ENCODE results near the gene ZNF253. TPM values are rescaled to one million over a fixed set of nuclear protein-coding genes. Genes with fewer than 3 reads are reported as not detected.
"Not testable (repeated sequence)": the region's sequence is repeated elsewhere in the genome, so short reads cannot be mapped to it uniquely, and the experiment has no call there.

ZNF253 gene
- total RNA-seq, 1 experiment from 2014 or later, result 6.4 TPM

- H3K4me3 ChIP-seq (ENCODE audit: low read depth, low read length), result no peak overlapping the region
- H3K27me3 ChIP-seq (replicated peaks; ENCODE audit: control insufficient read depth, insufficient read depth, low read length), result no peaks in the 10 kb centered on the region
- ChIA-PET CTCF (no interaction called here), POLR2A (no interaction called here)
- Mint-ChIP-seq H3K4me3 (ENCODE audit: unreplicated experiment) (no peak overlapping the region), H3K36me3 (ENCODE audit: insufficient read depth, unreplicated experiment) (peaks cover 4% of the 10 kb centered on the region), H3K4me1 (ENCODE audit: low read depth, unreplicated experiment) (peaks cover 8% of the 10 kb centered on the region), H3K27ac (ENCODE audit: unreplicated experiment) (no peak overlapping the region), H3K9me3 (ENCODE audit: unreplicated experiment) (peaks cover 12% of the 10 kb centered on the region), H3K27me3 (ENCODE audit: insufficient read depth, unreplicated experiment) (no peaks in the 10 kb centered on the region)
- intact Hi-C loops (cut with micrococcal nuclease; ENCODE audit: unreplicated experiment), result loop anchor here (10.0 kb wide), 1 partner anchor 196 kb away; the partner anchor contains the start of genes ATP13A1 and ZNF101
- no peak for TF ChIP-seq CTCF (IDR thresholded peaks at IDR 0.05; ENCODE audit: insufficient read depth in 1 of 2, low read depth in 1 of 2, low read length in 1 of 2, severe bottlenecking in 1 of 2, unreplicated experiment in 1 of 2)
- no peaks in the 10 kb centered on the region for H3K4me1 ChIP-seq
- BruUV-seq (replicated peaks), result no TSS peak
- H3K36me3 ChIP-seq (ENCODE audit: control insufficient read depth, insufficient read depth, low read length), result no peaks in the 10 kb centered on the region
- DNase-seq, result no peak
- 0 out of 2 replicates have a peak, but pooled peaks cover 5% of the 10 kb centered on the region for H3K9me3 ChIP-seq
Measured at GRCh38 chr19:19860756-19861390, 4.8 kb upstream of the ZNF253 start.

DNA sequence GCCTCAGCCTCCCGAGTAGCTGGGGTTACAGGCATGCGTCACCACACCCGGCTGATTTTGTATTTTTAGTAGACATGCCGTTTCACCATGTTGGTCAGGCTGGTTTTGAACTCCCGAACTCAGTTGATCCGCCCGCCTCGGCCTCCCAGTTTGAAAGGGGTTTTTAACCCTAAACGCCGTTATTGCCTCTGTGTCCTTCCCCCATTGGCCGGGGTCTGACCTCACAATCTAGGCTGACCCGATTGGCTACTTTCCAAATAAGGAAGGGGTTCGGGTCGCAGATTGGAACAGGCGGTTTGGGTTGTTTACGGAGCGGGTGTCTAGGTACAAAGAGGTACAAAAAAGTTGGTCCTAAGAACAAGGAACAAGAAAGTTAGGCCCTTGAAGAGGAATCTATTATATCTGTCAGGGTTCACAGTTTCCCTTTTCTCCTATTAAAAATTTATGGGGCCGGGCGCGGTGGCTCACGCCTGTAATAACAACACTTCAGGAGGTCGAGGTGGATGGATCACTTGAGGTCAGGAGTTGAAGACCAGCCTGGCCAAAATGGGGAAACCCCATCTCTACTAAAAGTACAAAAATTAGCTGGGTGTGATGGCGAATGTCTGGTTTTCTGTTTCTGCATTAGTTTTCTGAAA, 1.0 kb downstream of the ZNF253 start:
- TF ChIP-seq CTCF (IDR thresholded peaks at IDR 0.05; ENCODE audit: insufficient read depth in 1 of 2, low read depth in 1 of 2, low read length in 1 of 2, severe bottlenecking in 1 of 2, unreplicated experiment in 1 of 2), result no peak
- Mint-ChIP-seq H3K27me3 (ENCODE audit: insufficient read depth, unreplicated experiment) (no peaks in the 10 kb centered on the region), H3K4me1 (ENCODE audit: low read depth, unreplicated experiment) (peaks cover 8% of the 10 kb centered on the region), H3K4me3 (ENCODE audit: unreplicated experiment) (peak overlapping the region; percentile 100), H3K27ac (ENCODE audit: unreplicated experiment) (peak overlapping the region; percentile 100), H3K36me3 (ENCODE audit: insufficient read depth, unreplicated experiment) (peaks cover 21% of the 10 kb centered on the region), H3K9me3 (ENCODE audit: unreplicated experiment) (peaks cover 12% of the 10 kb centered on the region)
- Histone ChIP-seq H3K27me3 (replicated peaks; ENCODE audit: control insufficient read depth, insufficient read depth, low read length) (no peaks in the 10 kb centered on the region), H3K9me3 (peaks cover 17% of the 10 kb centered on the region; the same call in 1 of the 2 replicates), H3K4me3 (ENCODE audit: low read depth, low read length) (peak overlapping the region; percentile 70), H3K4me1 (no peaks in the 10 kb centered on the region), H3K36me3 (ENCODE audit: control insufficient read depth, insufficient read depth, low read length) (no peaks in the 10 kb centered on the region)
- intact Hi-C loops (cut with micrococcal nuclease; ENCODE audit: unreplicated experiment), result loop anchor here (2.0 to 10.0 kb wide), 2 partner anchors 90 to 202 kb away; partner anchors contain the start of genes ATP13A1 and ZNF101
- ChIA-PET CTCF (no interaction called here), POLR2A (interaction anchor here (0.6 to 1.6 kb wide), 5 partner anchors 34 to 204 kb away, joined by 3 to 25 read pairs (median 10); partner anchors contain the start of genes ATP13A1, ZNF101 and ZNF93)
- DNase-seq, result peak in 1 of 2 experiments; percentile 11
- no TSS peak for BruUV-seq (replicated peaks)

DNA sequence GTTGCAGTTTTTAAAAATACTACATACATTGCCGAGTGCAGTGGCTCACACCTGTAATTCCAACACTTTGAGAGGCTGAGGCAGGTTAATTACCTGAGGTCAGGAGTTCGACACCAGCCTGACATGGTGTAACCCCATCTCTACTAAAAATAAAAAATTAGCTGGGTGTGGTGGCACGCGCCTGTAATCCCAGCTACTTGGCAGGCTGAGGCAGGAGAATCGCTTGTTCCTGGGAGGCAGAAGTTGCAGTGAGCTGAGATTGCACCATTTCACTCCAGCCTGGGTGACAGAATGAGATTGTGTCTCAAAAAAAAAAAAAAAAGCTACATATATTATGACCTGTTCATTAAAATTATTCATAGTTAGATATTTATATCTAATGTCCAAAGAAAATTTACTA, 4.4 kb downstream of the ZNF253 start:
- CTCF ChIA-PET; H3K4me3 ChIP-seq (ENCODE audit: low read depth, low read length); H3K27me3 Mint-ChIP-seq (ENCODE audit: insufficient read depth, unreplicated experiment); DNase-seq; H3K4me1 ChIP-seq; H3K27ac Mint-ChIP-seq (ENCODE audit: unreplicated experiment); intact Hi-C loops (cut with micrococcal nuclease; ENCODE audit: unreplicated experiment); POLR2A ChIA-PET; H3K4me3 Mint-ChIP-seq (ENCODE audit: unreplicated experiment); H3K4me1 Mint-ChIP-seq (ENCODE audit: low read depth, unreplicated experiment); H3K36me3 ChIP-seq (ENCODE audit: control insufficient read depth, insufficient read depth, low read length); H3K27me3 ChIP-seq (replicated peaks; ENCODE audit: control insufficient read depth, insufficient read depth, low read length); BruUV-seq (replicated peaks); H3K9me3 Mint-ChIP-seq (ENCODE audit: unreplicated experiment): not testable (repeated sequence)
- H3K9me3 ChIP-seq, result peaks cover 12% of the 10 kb centered on the region; the same call in 1 of the 2 replicates
- H3K36me3 Mint-ChIP-seq (ENCODE audit: insufficient read depth, unreplicated experiment), result peaks cover 30% of the 10 kb centered on the region
